Neural cell (in vitro differentiated cells): Measurements from ENCODE around the gene ZNRF4. TPM values are rescaled to one million over a fixed set of nuclear protein-coding genes. Genes with fewer than 3 reads are reported as not detected.

Experiments used
- H2AFZ ChIP-seq: fragments of 200-600, 300-800 bp; sonication (generic), shearing (Covaris generic); 2 replicates; pipeline ENCODE4 v1.6.0; 2014; ENCODE audit warnings: low read depth, mild to moderate bottlenecking, antibody characterized with exemption, low read length, moderate library complexity
- H3F3A ChIP-seq: fragments of 200-600 bp; shearing (Covaris generic); 2 replicates; pipeline ENCODE4 v1.6.1; 2016; ENCODE audit warnings: mild to moderate bottlenecking, moderate library complexity, mixed read lengths, antibody characterized with exemption, low read length; ENCODE audit not compliant: insufficient read depth, poor library complexity, severe bottlenecking
- H3K27ac ChIP-seq: fragments of 200-600, 300-800 bp; sonication (generic), shearing (Covaris generic); 2 replicates; pipeline ENCODE4 v1.5.1; 2014; ENCODE audit warnings: mild to moderate bottlenecking, low read length, moderate library complexity
- H3K27me3 ChIP-seq: fragments of 300-800, 200-600 bp; sonication (generic), shearing (Covaris generic); 2 replicates; pipeline ENCODE4 v1.6.0; 2014; ENCODE audit warnings: mild to moderate bottlenecking, low read depth, low read length, moderate library complexity; ENCODE audit not compliant: insufficient read depth
- H3K36me3 ChIP-seq: fragments of 300-800, 200-600 bp; sonication (generic), shearing (Covaris generic); 2 replicates; pipeline ENCODE4 v1.5.1; 2014; ENCODE audit warnings: mild to moderate bottlenecking, antibody characterized with exemption, low read length, moderate library complexity; ENCODE audit not compliant: insufficient read depth
- H3K4me2 ChIP-seq: fragments of 300-800, 200-600 bp; sonication (generic), shearing (Covaris generic); 2 replicates; pipeline ENCODE4 v1.6.0; 2014; ENCODE audit warnings: mild to moderate bottlenecking, low read length
- H3K4me3 ChIP-seq: fragments of 300-800, 200-600 bp; sonication (generic), shearing (Covaris generic); 2 replicates; pipeline ENCODE4 v1.5.1; 2014; ENCODE audit warnings: mild to moderate bottlenecking, low read length, moderate library complexity
- H3K79me2 ChIP-seq: fragments of 200-600 bp; shearing (Covaris generic); replicated peaks from 2 replicates; pipeline ENCODE4 v1.6.0; 2014; ENCODE audit warnings: mild to moderate bottlenecking, low read length, moderate library complexity; ENCODE audit not compliant: insufficient read depth
- H3K9ac ChIP-seq: fragments of 300-800, 200-600 bp; sonication (generic), shearing (Covaris generic); 2 replicates; pipeline ENCODE4 v1.6.1; 2016; ENCODE audit warnings: mild to moderate bottlenecking, low read length, mixed read lengths
- H3K9me2 ChIP-seq: fragments of 200-600 bp; shearing (Covaris generic); 2 replicates; pipeline ENCODE4 v1.6.1; 2016; ENCODE audit warnings: mild to moderate bottlenecking, low read length, mixed read lengths; ENCODE audit not compliant: insufficient read depth
- H3K9me3 ChIP-seq: fragments of 200-600, 300-800 bp; sonication (generic), shearing (Covaris generic); 2 replicates; pipeline ENCODE4 v1.6.1; 2016; ENCODE audit warnings: mild to moderate bottlenecking, mixed run types, low read length, moderate library complexity, mixed read lengths
- H4K20me1 ChIP-seq: fragments of 200-600 bp; shearing (Covaris generic); 2 replicates; pipeline ENCODE4 v1.6.1; 2016; ENCODE audit warnings: mild to moderate bottlenecking, mixed run types; ENCODE audit not compliant: insufficient read depth
- CTCF ChIP-seq: fragments of 450-650 bp; IDR thresholded peaks from 2 replicates; pipeline ENCODE4 v1.5.1; 2014; ENCODE audit warnings: antibody characterized with exemption, mild to moderate bottlenecking, moderate library complexity; ENCODE audit not compliant: poor library complexity, severe bottlenecking
- EP300 ChIP-seq: fragments of 450-650 bp; conservative IDR thresholded peaks from 2 replicates; pipeline ENCODE4 v1.6.1; 2014; ENCODE audit warnings: antibody characterized with exemption, mild to moderate bottlenecking, moderate library complexity; ENCODE audit not compliant: poor library complexity, severe bottlenecking
- EZH2 ChIP-seq: fragments of 200-600, 300-800 bp; shearing (Covaris generic), sonication (generic); IDR thresholded peaks from 2 replicates; pipeline ENCODE4 v1.6.1; 2014; ENCODE audit warnings: antibody characterized with exemption, low read length, borderline replicate concordance, mild to moderate bottlenecking; ENCODE audit not compliant: insufficient read depth, poor library complexity, severe bottlenecking
- MXI1 ChIP-seq: fragments of 450-650 bp; conservative IDR thresholded peaks from 2 replicates; pipeline ENCODE4 v1.6.1; 2014; ENCODE audit warnings: antibody characterized with exemption, mild to moderate bottlenecking; ENCODE audit not compliant: poor library complexity, severe bottlenecking
- POLR2AphosphoS5 ChIP-seq: IDR thresholded peaks from 2 replicates; pipeline ENCODE4 v1.6.1; 2012
- RAD21 ChIP-seq: fragments of 450-650 bp; conservative IDR thresholded peaks from 2 replicates; pipeline ENCODE4 v1.6.1; 2014; ENCODE audit warnings: antibody characterized with exemption, mild to moderate bottlenecking, moderate library complexity
- SMC3 ChIP-seq: fragments of 450-650 bp; conservative IDR thresholded peaks from 2 replicates; pipeline ENCODE4 v1.6.1; 2014; ENCODE audit warnings: antibody characterized with exemption, mild to moderate bottlenecking, moderate library complexity; ENCODE audit not compliant: poor library complexity
- TAF1 ChIP-seq: IDR thresholded peaks from 2 replicates; pipeline ENCODE4 v1.6.1; 2012; ENCODE audit warnings: low read depth
- polyA plus RNA-seq: library from polyadenylated mRNA; depleted of rRNA; stranded (reverse); fragments of >200 nt; gene quantifications from 2 replicates; pipeline ENCODE4 v1.2.3, GENCODE V29; 2014
- TF ChIP-seq, protein P1 (sequence below): IDR thresholded peaks from 2 replicates; pipeline ENCODE4 v1.6.1; 2012; ENCODE audit warnings: borderline replicate concordance

Gene ZNRF4
- polyA plus RNA-seq, 1 donor from 2014 or later: not detected

GRCh38 chr19:5417495-5418436, 37.5 kb upstream of the ZNRF4 start:
- H3K36me3 ChIP-seq: no peaks in the 10 kb centered on the region
- H3K79me2 ChIP-seq: no peaks in the 10 kb centered on the region
- no peak overlapping the region for H3K4me3 ChIP-seq
- TF ChIP-seq EP300: no peak
- TF ChIP-seq, protein P1, sequence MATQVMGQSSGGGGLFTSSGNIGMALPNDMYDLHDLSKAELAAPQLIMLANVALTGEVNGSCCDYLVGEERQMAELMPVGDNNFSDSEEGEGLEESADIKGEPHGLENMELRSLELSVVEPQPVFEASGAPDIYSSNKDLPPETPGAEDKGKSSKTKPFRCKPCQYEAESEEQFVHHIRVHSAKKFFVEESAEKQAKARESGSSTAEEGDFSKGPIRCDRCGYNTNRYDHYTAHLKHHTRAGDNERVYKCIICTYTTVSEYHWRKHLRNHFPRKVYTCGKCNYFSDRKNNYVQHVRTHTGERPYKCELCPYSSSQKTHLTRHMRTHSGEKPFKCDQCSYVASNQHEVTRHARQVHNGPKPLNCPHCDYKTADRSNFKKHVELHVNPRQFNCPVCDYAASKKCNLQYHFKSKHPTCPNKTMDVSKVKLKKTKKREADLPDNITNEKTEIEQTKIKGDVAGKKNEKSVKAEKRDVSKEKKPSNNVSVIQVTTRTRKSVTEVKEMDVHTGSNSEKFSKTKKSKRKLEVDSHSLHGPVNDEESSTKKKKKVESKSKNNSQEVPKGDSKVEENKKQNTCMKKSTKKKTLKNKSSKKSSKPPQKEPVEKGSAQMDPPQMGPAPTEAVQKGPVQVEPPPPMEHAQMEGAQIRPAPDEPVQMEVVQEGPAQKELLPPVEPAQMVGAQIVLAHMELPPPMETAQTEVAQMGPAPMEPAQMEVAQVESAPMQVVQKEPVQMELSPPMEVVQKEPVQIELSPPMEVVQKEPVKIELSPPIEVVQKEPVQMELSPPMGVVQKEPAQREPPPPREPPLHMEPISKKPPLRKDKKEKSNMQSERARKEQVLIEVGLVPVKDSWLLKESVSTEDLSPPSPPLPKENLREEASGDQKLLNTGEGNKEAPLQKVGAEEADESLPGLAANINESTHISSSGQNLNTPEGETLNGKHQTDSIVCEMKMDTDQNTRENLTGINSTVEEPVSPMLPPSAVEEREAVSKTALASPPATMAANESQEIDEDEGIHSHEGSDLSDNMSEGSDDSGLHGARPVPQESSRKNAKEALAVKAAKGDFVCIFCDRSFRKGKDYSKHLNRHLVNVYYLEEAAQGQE: no peak
- TF ChIP-seq POLR2AphosphoS5: no peak
- H4K20me1 ChIP-seq: no peaks in the 10 kb centered on the region
- H3K4me2 ChIP-seq: no peak overlapping the region
- no peaks in the 10 kb centered on the region for H3K9me2 ChIP-seq
- H3K9me3 ChIP-seq: no peaks in the 10 kb centered on the region
- no peak overlapping the region for H3K9ac ChIP-seq
- no peaks in the 10 kb centered on the region for H3K27me3 ChIP-seq
- no peak overlapping the region for H2AFZ ChIP-seq
- no peaks in the 10 kb centered on the region for H3F3A ChIP-seq
- no peak overlapping the region for H3K27ac ChIP-seq

- no peaks in the 10 kb centered on the region for H3K36me3 ChIP-seq
- no peak overlapping the region for H3K9ac ChIP-seq
- no peaks in the 10 kb centered on the region for H3K27me3 ChIP-seq
- H3F3A ChIP-seq: no peaks in the 10 kb centered on the region
- TF ChIP-seq TAF1: no peak
- TF ChIP-seq RAD21: no peak
- no peak for TF ChIP-seq EZH2
- no peak for TF ChIP-seq MXI1
- no peak for TF ChIP-seq CTCF
- no peak for TF ChIP-seq SMC3
- no peak for TF ChIP-seq EP300
- TF ChIP-seq POLR2AphosphoS5: no peak
- TF ChIP-seq, protein P1: no peak
- no peaks in the 10 kb centered on the region for H3K9me3 ChIP-seq
- no peak overlapping the region for H3K4me3 ChIP-seq
- no peaks in the 10 kb centered on the region for H3K9me2 ChIP-seq
- no peak overlapping the region for H3K27ac ChIP-seq
- no peak overlapping the region for H2AFZ ChIP-seq
- no peaks in the 10 kb centered on the region for H4K20me1 ChIP-seq
- no peak overlapping the region for H3K4me2 ChIP-seq
- H3K79me2 ChIP-seq: no peaks in the 10 kb centered on the region
Observed at GRCh38 chr19:5418677-5419076, 36.5 kb upstream of the ZNRF4 start.
